ENCODE data around the gene ZNF205. TPM values are rescaled to one million over a fixed set of nuclear protein-coding genes. Genes with fewer than 3 reads are reported as not detected.

Gene ZNF205
- total and polyA plus RNA-seq, 2 of the 13 experiments (the other 11 are each of a cell fraction or from before 2014, with no cell fraction given) = 5.8 to 10.2 TPM

GRCh38 chr16:3158510-3159314 lies 46.3 kb downstream of the ZNF205 start (continued):
- TF ChIP-seq PAXIP1 (CRISPR knock-in tag; conservative IDR thresholded peaks at IDR 0.05) = no peak; the same call in 1 of the 2 replicates
- TF ChIP-seq ZNF547 (CRISPR knock-in tag; IDR thresholded peaks at IDR 0.05) = no peak
- TF ChIP-seq MBD4 (IDR thresholded peaks at IDR 0.05; ENCODE audit: borderline replicate concordance, low read length) = no peak
- TF ChIP-seq RXRB (CRISPR knock-in tag; IDR thresholded peaks at IDR 0.05; ENCODE audit: borderline replicate concordance) = 0 out of 2 replicates have a peak, but pooled peaks have one; percentile 18
- 0 out of 2 replicates have a peak, but pooled peaks have one; percentile 8 for TF ChIP-seq ZNF205 (CRISPR knock-in tag; IDR thresholded peaks at IDR 0.05)
- TF ChIP-seq, protein P1, sequence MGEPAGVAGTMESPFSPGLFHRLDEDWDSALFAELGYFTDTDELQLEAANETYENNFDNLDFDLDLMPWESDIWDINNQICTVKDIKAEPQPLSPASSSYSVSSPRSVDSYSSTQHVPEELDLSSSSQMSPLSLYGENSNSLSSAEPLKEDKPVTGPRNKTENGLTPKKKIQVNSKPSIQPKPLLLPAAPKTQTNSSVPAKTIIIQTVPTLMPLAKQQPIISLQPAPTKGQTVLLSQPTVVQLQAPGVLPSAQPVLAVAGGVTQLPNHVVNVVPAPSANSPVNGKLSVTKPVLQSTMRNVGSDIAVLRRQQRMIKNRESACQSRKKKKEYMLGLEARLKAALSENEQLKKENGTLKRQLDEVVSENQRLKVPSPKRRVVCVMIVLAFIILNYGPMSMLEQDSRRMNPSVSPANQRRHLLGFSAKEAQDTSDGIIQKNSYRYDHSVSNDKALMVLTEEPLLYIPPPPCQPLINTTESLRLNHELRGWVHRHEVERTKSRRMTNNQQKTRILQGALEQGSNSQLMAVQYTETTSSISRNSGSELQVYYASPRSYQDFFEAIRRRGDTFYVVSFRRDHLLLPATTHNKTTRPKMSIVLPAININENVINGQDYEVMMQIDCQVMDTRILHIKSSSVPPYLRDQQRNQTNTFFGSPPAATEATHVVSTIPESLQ (CRISPR knock-in tag; conservative IDR thresholded peaks at IDR 0.05) = no peak
- TF ChIP-seq, protein P2, sequence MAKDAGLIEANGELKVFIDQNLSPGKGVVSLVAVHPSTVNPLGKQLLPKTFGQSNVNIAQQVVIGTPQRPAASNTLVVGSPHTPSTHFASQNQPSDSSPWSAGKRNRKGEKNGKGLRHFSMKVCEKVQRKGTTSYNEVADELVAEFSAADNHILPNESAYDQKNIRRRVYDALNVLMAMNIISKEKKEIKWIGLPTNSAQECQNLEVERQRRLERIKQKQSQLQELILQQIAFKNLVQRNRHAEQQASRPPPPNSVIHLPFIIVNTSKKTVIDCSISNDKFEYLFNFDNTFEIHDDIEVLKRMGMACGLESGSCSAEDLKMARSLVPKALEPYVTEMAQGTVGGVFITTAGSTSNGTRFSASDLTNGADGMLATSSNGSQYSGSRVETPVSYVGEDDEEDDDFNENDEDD (CRISPR knock-in tag; IDR thresholded peaks at IDR 0.05; ENCODE audit: borderline replicate concordance) = no peak
- no peak for TF ChIP-seq REXO4 (CRISPR knock-in tag; IDR thresholded peaks at IDR 0.05; ENCODE audit: borderline replicate concordance)
- TF ChIP-seq CCDC6 (CRISPR knock-in tag; IDR thresholded peaks at IDR 0.05) = peak; percentile 76; the same call in 1 of the 2 replicates
- 0 out of 2 replicates have a peak, but pooled peaks have one; percentile 14 for TF ChIP-seq POGK (CRISPR knock-in tag; conservative IDR thresholded peaks at IDR 0.05)
- no peak for TF ChIP-seq LCORL (IDR thresholded peaks at IDR 0.05)
- TF ChIP-seq LCORL (CRISPR knock-in tag; IDR thresholded peaks at IDR 0.05) = 0 out of 2 replicates have a peak, but pooled peaks have one; percentile 62
- 0 out of 2 replicates have a peak, but pooled peaks have one; percentile 10 for TF ChIP-seq ZMYM4 (CRISPR knock-in tag; IDR thresholded peaks at IDR 0.05)
- 0 out of 2 replicates have a peak, but pooled peaks have one; percentile 39 for TF ChIP-seq MYPOP (CRISPR knock-in tag; IDR thresholded peaks at IDR 0.05)
- TF ChIP-seq HIVEP1 (CRISPR knock-in tag; IDR thresholded peaks at IDR 0.05) = no peak

All from HepG2 (cell line).